ENCODE data around the gene RPL27. TPM values are rescaled to one million over a fixed set of nuclear protein-coding genes. Genes with fewer than 3 reads are reported as not detected.

The RPL27 gene
- total and polyA plus RNA-seq, 2 donors, result 1,142 to 3,115 TPM

- Histone ChIP-seq H3K36me3 (ENCODE audit: insufficient read depth) (no peaks in the 10 kb centered on the region), H3K27ac (ENCODE audit: low read depth) (no peak overlapping the region), H3K4me3 (ENCODE audit: low read depth, low read length) (no peak overlapping the region), H3K4me1 (ENCODE audit: insufficient read depth) (no peaks in the 10 kb centered on the region)
- 52% methylated on average over 12 of the region's 12 CpGs for WGBS
- DNase-seq (ENCODE audit: extremely low spot score), result no peak
Measured at GRCh38 chr17:43033948-43034881, 36.0 kb downstream of the RPL27 start.

DNA sequence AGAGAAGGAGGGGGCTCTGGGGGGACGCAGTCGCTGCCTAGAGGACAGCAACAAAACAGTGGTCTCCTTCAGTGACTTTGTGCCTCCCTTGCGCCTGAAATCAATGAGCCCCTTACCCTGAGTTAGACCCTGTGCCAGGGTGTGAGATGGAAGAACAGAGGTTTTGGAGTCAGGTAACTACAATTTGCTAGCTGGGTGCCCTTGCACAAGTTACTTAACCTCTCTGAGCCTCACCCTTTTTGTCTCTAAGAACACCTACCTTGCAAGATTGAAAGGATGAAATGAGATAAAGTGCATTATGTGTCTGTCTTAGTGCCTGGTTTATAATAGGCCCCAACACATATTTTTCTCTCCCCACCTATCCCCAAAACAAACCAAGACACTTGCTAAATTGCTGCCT, 36.7 kb downstream of the RPL27 start:
- 70% methylated on average over 3 of the region's 3 CpGs for WGBS
- Histone ChIP-seq H3K4me1 (ENCODE audit: insufficient read depth) (no peaks in the 10 kb centered on the region), H3K27ac (ENCODE audit: low read depth) (no peak overlapping the region), H3K36me3 (ENCODE audit: insufficient read depth) (no peaks in the 10 kb centered on the region), H3K4me3 (ENCODE audit: low read depth, low read length) (no peak overlapping the region)
- no peak for DNase-seq (ENCODE audit: extremely low spot score)

GRCh38 chr17:43039646-43040045, 41.4 kb downstream of the RPL27 start:
- Histone ChIP-seq H3K36me3 (ENCODE audit: insufficient read depth) (no peaks in the 10 kb centered on the region), H3K4me3 (ENCODE audit: low read depth, low read length) (no peak overlapping the region), H3K4me1 (ENCODE audit: insufficient read depth) (no peaks in the 10 kb centered on the region), H3K27ac (ENCODE audit: low read depth) (no peak overlapping the region)
- WGBS, result 94% methylated on average over 2 of the region's 2 CpGs
- no peak for DNase-seq (ENCODE audit: extremely low spot score)

GRCh38 chr17:43040655-43041054, 42.4 kb downstream of the RPL27 start:
- H3K4me3 ChIP-seq (ENCODE audit: low read depth, low read length), result no peak overlapping the region
- no peak overlapping the region for H3K27ac ChIP-seq (ENCODE audit: low read depth)
- WGBS, result 83% methylated on average over 2 of the region's 2 CpGs
- H3K4me1 ChIP-seq (ENCODE audit: insufficient read depth), result no peaks in the 10 kb centered on the region
- H3K36me3 ChIP-seq (ENCODE audit: insufficient read depth), result no peaks in the 10 kb centered on the region
- DNase-seq (ENCODE audit: extremely low spot score), result no peak

DNA sequence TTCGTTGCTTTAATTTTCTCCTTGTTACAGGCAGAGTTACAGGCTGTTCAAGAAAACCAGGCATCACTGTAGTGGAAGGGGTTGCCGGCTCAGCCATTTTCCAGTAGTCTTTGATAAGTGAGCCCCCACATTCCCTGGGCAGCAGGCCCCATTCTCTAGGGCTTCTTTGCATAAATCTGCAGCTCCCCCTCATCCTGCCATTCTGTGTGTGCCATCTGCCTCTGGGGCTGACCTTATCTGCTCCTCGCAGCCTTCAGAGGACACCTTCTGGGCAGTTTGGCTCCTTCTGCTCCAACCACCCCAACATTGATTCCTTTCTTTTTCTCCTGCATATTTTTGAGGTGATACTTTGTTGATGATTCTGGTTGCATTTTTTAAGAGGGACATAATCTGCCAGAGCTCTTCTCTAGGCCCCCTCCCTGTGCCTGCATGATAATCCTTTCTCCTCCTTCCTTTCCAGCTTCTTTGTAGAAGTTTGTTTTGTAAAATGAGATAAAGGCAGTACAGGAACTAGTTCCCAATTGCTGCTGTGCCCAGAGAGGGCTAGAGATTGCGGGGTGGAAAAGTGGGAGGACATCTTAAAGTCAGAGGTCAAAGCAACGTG, 43.9 kb downstream of the RPL27 start:
- no peaks in the 10 kb centered on the region for H3K4me1 ChIP-seq (ENCODE audit: insufficient read depth)
- H3K4me3 ChIP-seq (ENCODE audit: low read depth, low read length), result no peak overlapping the region
- no peak overlapping the region for H3K27ac ChIP-seq (ENCODE audit: low read depth)
- 50% methylated on average over 5 of the region's 5 CpGs for WGBS
- no peaks in the 10 kb centered on the region for H3K36me3 ChIP-seq (ENCODE audit: insufficient read depth)
- DNase-seq (ENCODE audit: extremely low spot score), result no peak

DNA sequence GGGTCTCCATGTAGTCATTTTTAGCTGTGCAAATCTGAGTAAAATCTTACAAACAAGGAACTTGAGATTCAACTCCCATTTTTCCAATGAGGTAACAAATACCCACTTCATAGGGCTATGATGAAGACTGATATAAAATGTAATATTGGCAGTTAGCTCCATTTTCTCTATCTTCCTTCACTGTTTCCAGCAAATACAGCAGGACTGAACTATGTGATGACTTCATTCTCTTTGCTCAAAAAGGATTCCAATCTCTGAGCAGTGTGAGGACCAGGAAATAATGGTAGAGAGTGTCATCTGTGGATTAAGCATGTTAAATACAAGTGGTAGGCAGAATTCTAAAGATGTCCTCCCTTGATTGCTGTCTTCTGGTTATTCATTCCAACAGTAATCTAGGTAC, 45.1 kb downstream of the RPL27 start:
- no peaks in the 10 kb centered on the region for H3K36me3 ChIP-seq (ENCODE audit: insufficient read depth)
- no peak overlapping the region for H3K27ac ChIP-seq (ENCODE audit: low read depth)
- DNase-seq (ENCODE audit: extremely low spot score), result no peak
- H3K4me1 ChIP-seq (ENCODE audit: insufficient read depth), result no peaks in the 10 kb centered on the region
- no peak overlapping the region for H3K4me3 ChIP-seq (ENCODE audit: low read depth, low read length)

GRCh38 chr17:43044024-43044423, 45.8 kb downstream of the RPL27 start:
- H3K27ac ChIP-seq (ENCODE audit: low read depth), result no peak overlapping the region
- H3K36me3 ChIP-seq (ENCODE audit: insufficient read depth), result peaks cover 2% of the 10 kb centered on the region
- 91% methylated on average over 4 of the region's 4 CpGs for WGBS
- no peak overlapping the region for H3K4me3 ChIP-seq (ENCODE audit: low read depth, low read length)
- no peak for DNase-seq (ENCODE audit: extremely low spot score)
- no peaks in the 10 kb centered on the region for H3K4me1 ChIP-seq (ENCODE audit: insufficient read depth)

GRCh38 chr17:43051969-43052368, 53.8 kb downstream of the RPL27 start:
- no peaks in the 10 kb centered on the region for H3K4me1 ChIP-seq (ENCODE audit: insufficient read depth)
- DNase-seq (ENCODE audit: extremely low spot score), result no peak
- peaks cover 2% of the 10 kb centered on the region for H3K36me3 ChIP-seq (ENCODE audit: insufficient read depth)
- no peak overlapping the region for H3K4me3 ChIP-seq (ENCODE audit: low read depth, low read length)
- WGBS, result 98% methylated on average over 1 of the region's 1 CpG
- H3K27ac ChIP-seq (ENCODE audit: low read depth), result no peak overlapping the region

Small RNA genes within 50 kb of the gene (small RNA-seq; reads per million reads assigned to genes)
- gene AARSD1, result not detected

Other genes starting within 250 kb of the RPL27 start
- gene RAMP2, start 237.2 kb upstream of the RPL27 start, total RNA-seq, result 16.0 TPM
- 51.9 TPM for gene RAMP2, start 237.2 kb upstream of the RPL27 start, polyA plus RNA-seq
- 32.6 TPM for gene VPS25, start 225.0 kb upstream of the RPL27 start, total RNA-seq
- gene VPS25, start 225.0 kb upstream of the RPL27 start, polyA plus RNA-seq, result 71.6 TPM
- gene WNK4, start 217.8 kb upstream of the RPL27 start, total RNA-seq, result 0.26 TPM
- 0.23 TPM for gene WNK4, start 217.8 kb upstream of the RPL27 start, polyA plus RNA-seq
- 57.5 TPM for gene COA3, start 199.7 kb upstream of the RPL27 start, total RNA-seq
- 89.9 TPM for gene COA3, start 199.7 kb upstream of the RPL27 start, polyA plus RNA-seq
- 0.37 TPM for gene CNTD1, start 199.6 kb upstream of the RPL27 start, total RNA-seq
- gene CNTD1, start 199.6 kb upstream of the RPL27 start, polyA plus RNA-seq, result 0.71 TPM
- gene BECN1, start 174.1 kb upstream of the RPL27 start, total RNA-seq, result 51.4 TPM
- gene BECN1, start 174.1 kb upstream of the RPL27 start, polyA plus RNA-seq, result 82.7 TPM
- 31.1 TPM for gene PSME3, start 165.0 kb upstream of the RPL27 start, total RNA-seq
- gene PSME3, start 165.0 kb upstream of the RPL27 start, polyA plus RNA-seq, result 79.7 TPM
- 0.42 TPM for gene AOC2, start 153.8 kb upstream of the RPL27 start, total RNA-seq
- 2.1 TPM for gene AOC2, start 153.8 kb upstream of the RPL27 start, polyA plus RNA-seq
- 40.6 TPM for gene AOC3, start 147.2 kb upstream of the RPL27 start, total RNA-seq
- 319 TPM for gene AOC3, start 147.2 kb upstream of the RPL27 start, polyA plus RNA-seq
- not detected for gene G6PC1, start 97.6 kb upstream of the RPL27 start, total RNA-seq
- gene G6PC1, start 97.6 kb upstream of the RPL27 start, polyA plus RNA-seq, result 0.15 TPM
- 20.6 TPM for gene AARSD1, start 34.0 kb upstream of the RPL27 start, total RNA-seq
- 36.2 TPM for gene AARSD1, start 34.0 kb upstream of the RPL27 start, polyA plus RNA-seq
- gene PTGES3L, start 18.3 kb upstream of the RPL27 start, total RNA-seq, result 6.8 TPM
- gene PTGES3L, start 18.3 kb upstream of the RPL27 start, polyA plus RNA-seq, result 18.6 TPM
- 9.9 TPM for gene RUNDC1, start 17.9 kb upstream of the RPL27 start, total RNA-seq
- 12.3 TPM for gene RUNDC1, start 17.9 kb upstream of the RPL27 start, polyA plus RNA-seq
- 11.4 TPM for gene IFI35, start 8.4 kb downstream of the RPL27 start, total RNA-seq
- 34.8 TPM for gene IFI35, start 8.4 kb downstream of the RPL27 start, polyA plus RNA-seq
- gene VAT1, start 24.0 kb downstream of the RPL27 start, total RNA-seq, result 40.3 TPM
- gene VAT1, start 24.0 kb downstream of the RPL27 start, polyA plus RNA-seq, result 175 TPM
- gene RND2, start 26.8 kb downstream of the RPL27 start, total RNA-seq, result 1.6 TPM
- 1.5 TPM for gene RND2, start 26.8 kb downstream of the RPL27 start, polyA plus RNA-seq
- gene BRCA1, start 126.9 kb downstream of the RPL27 start, total RNA-seq, result 23.3 TPM
- gene BRCA1, start 126.9 kb downstream of the RPL27 start, polyA plus RNA-seq, result 3.5 TPM
- gene NBR1, start 172.8 kb downstream of the RPL27 start, total RNA-seq, result 95.9 TPM
- gene NBR1, start 172.8 kb downstream of the RPL27 start, polyA plus RNA-seq, result 65.1 TPM
- 10.7 TPM for gene TMEM106A, start 213.5 kb downstream of the RPL27 start, total RNA-seq
- gene TMEM106A, start 213.5 kb downstream of the RPL27 start, polyA plus RNA-seq, result 4.4 TPM
- not detected for gene CCDC200, start 230.2 kb downstream of the RPL27 start, total RNA-seq
- gene CCDC200, start 230.2 kb downstream of the RPL27 start, polyA plus RNA-seq, result not detected
- gene RNU2-1, start 235.6 kb downstream of the RPL27 start, total RNA-seq, result not detected
- not detected for gene RNU2-1, start 235.6 kb downstream of the RPL27 start, polyA plus RNA-seq

Measured in urinary bladder (tissue), 4 donors.